NCI-H2196 treated with DMSO at 0.1 percent for 48 hours (cell line): ENCODE results near the gene ENTPD7.
"Not testable (repeated sequence)": the region's sequence is repeated elsewhere in the genome, so short reads cannot be mapped to it uniquely, and the experiment has no call there.

Experiments used
- DNase-seq: peaks from one replicate; lab custom pipeline; 2025; ENCODE audit not compliant: unreplicated experiment; lab: John Stamatoyannopoulos, UW

Gene ENTPD7

DNA sequence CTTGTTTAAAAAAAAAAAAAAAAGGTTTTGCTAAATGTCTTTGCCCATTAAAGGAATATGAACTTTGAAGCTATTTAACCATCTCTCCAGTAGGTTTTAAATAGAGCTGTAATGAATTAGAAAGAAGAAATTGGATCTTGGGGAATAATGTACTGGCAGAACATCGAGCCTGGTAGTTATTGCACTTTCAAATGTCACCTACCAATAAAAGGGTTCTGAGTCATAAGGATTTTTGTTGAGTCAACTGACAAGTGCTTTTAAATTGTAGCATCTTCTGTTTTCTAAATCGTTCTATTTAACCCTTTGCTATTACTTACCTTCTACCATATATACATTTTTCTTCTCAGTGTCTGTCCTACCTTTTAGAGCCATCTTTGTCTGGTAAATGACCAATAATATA lies 83.4 kb downstream of the ENTPD7 start:
- DNase-seq = no peak

DNA sequence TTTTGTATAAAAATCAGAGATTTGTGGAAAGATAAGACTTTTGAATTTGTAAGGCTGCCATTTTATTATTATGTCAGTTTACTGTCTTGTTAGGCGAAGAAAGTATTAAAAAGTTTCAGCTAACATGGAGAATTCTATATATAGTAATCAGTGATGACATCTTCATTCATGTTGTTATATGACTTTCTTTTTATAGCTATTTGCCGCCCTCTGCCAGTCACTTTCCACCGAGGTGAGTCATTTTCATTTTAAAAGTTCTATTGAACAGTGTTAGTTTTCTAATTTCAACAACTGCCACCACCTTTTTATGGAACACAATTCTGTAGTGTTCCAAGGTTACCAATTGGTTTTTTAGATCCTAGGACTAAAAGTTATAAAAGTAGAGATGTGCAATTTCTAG lies 84.5 kb downstream of the ENTPD7 start:
- no peak for DNase-seq

DNA sequence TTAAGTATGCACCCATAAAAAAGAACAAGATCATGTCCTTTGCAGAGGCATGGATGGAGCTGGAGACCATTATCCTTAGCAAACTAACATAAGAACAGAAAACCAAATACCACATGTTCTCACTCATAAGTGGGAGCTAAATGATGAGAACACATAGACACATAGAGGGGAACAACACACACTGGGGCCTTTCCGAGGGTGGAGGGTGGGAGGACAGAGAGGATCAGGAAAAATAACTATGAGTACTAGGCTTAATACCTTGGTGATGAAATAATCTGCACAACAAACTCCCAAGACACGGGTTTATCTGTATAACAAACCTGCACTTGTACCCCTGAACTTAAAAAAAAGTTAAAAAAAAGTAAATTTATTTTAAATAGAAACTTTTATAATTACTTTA lies 86.9 kb downstream of the ENTPD7 start:
- DNase-seq = not testable (repeated sequence)

DNA sequence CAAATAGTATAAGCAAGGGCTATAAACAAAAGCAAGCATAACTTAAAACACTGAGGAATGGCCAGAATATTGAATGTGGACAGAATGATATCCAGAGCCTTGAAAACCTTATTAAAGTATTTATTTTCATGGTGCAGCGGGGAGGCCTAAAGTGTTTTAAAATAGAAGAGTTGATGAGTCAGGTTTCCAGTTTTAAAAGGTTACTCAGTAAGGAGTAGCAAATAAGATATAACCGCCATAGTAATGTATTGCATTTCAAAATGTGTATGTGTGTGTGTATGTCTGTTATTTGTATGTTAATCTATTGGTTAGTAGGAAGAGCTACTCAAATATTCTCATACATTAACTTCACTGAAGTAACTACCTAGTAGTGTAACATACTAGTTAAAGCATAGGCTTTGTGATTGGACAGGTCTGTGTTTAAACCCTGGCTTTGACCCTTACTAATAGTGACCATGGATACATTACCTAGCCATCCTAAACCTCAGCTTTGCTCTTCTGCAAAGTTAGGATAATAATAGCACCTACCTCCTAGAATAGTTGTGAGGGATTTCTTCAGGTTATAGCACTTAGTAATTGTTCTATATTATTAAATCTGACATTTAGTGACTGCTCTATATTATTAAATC lies 89.6 kb downstream of the ENTPD7 start:
- no peak for DNase-seq

DNA sequence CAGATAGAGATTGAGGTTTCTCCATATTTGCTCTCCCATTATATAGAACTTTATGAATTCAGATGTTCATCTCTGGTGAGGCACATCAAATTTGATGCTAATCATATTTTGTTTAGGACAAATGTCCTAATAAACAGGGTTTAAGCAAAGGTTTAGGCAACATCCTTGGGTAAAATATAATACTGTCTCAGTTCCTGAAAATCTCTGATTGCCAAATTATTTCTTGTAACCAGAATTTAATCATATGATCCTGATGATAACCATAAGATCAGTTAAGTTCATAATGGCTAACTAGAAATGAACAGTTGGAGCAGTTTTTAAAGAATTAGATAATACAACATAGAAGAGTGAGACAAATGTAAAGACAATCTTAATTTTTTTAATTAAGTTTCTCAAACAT lies 91.3 kb downstream of the ENTPD7 start:
- no peak for DNase-seq

DNA sequence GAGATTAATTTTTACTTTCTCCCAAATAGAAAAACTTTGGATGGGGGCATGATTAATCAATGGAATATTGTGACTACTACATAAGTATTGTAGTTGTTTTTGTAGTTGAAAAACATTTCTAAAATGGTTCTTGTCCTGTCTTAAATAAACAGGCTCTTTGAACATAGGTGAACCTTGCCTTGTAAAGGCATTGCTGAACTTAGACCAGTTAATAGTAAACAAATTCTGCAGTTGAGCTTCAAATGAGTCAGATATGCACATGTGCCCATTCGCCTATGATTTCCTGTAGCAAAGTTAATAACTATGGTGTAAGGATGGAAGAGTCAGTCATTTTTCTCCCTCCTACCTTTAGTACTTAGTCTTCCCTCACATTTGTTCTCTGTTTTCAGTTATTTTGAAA lies 95.4 kb downstream of the ENTPD7 start:
- no peak for DNase-seq
